GM21381 (cell line): ENCODE data around the gene RPGRIP1.
"Not testable (repeated sequence)": the region's sequence is repeated elsewhere in the genome, so short reads cannot be mapped to it uniquely, and the experiment has no call there.

ENCODE experiments used
- ATAC-seq: cut with Tn5 transposase; IDR thresholded peaks from one replicate; pipeline ENCODE4 v1.9.1; 2021; ENCODE audit warnings: mild to moderate bottlenecking, moderate library complexity; ENCODE audit not compliant: unreplicated experiment

RPGRIP1 gene

DNA sequence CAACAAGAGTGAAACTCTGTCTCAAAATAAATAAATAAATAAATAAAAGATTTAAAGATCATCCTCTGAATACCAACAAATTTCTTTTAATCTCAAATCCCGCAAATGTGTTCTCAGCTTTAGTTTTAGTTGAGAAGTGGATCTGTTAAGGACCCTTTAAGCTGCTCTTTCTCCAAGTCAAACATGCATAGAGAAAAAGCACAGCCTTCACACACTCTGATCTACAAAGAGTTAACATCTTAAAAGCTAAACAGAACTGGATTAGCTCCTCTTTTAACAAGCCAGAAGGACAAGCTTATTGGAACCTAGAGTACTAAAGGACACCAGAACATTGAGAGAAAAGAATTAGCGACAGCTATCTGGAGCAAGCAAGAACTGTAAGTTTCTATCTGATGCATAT lies at the start of gene RPGRIP1:
Gene RPGRIP1, plus strand, starts transcription at position 301 of the 400 bp plus-strand sequence. CDS start 7,894 bp downstream, outside the sequence.
- ATAC-seq = no peak

DNA sequence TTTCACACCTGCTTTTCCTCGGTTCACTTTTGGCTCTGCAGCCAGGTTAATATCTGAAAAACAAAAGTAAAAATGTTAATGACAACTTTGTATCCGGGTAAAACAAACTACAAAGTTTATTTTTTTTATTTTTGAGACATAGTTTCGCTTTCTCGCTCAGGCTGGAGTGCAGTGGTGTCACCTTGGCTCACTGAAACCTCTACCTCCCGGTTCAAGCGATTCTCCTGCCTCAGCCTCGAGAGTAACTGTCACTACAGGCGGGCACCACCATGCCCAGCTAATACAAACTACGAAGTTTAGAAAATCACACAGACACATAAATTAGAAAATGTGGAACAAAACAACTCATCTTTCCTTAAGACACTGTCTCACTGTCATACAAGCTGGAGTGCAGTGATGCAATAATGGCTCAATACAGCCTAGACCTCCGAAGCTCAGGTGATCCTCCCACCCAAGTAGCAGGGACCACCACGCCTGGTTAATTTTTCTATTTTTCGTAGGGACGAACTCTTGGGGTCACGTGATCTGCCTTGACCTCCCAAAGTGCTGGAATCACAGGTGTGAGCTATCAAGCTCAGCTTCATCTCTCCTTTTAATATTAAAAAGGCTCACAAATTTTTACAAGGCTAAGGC lies 48.7 kb upstream of the RPGRIP1 start:
- no peak for ATAC-seq

DNA sequence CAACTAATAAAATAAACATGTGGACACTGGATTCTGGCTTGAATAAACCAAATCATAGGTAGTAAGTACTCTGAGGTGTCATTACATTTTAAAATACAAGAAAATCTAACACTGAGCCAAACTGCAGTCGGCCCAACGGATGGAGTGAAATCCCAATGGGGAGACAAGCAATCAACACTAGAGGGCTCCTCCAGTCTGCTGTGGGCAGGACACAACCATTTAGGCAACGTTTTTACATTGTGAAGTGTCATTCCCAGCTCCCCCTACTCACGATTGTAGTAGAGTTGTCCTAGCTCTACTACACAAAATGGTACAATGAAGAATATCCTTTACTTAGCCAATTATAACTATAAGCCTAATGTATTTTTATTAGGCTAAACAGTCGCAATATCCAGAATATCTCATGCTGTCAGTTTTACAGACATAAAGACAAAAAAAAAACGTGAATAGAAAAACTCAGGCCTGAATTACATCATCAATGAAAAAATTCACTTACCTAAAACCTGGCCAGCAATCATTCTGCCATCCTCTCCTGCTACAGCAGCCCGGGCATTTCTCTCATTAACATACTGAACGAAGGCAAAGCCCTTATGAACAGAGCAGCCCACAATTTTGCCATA lies 46.3 kb upstream of the RPGRIP1 start:
- no peak for ATAC-seq

GRCh38 chr14:21234112-21234511 lies 45.8 kb upstream of the RPGRIP1 start:
- no peak for ATAC-seq

DNA sequence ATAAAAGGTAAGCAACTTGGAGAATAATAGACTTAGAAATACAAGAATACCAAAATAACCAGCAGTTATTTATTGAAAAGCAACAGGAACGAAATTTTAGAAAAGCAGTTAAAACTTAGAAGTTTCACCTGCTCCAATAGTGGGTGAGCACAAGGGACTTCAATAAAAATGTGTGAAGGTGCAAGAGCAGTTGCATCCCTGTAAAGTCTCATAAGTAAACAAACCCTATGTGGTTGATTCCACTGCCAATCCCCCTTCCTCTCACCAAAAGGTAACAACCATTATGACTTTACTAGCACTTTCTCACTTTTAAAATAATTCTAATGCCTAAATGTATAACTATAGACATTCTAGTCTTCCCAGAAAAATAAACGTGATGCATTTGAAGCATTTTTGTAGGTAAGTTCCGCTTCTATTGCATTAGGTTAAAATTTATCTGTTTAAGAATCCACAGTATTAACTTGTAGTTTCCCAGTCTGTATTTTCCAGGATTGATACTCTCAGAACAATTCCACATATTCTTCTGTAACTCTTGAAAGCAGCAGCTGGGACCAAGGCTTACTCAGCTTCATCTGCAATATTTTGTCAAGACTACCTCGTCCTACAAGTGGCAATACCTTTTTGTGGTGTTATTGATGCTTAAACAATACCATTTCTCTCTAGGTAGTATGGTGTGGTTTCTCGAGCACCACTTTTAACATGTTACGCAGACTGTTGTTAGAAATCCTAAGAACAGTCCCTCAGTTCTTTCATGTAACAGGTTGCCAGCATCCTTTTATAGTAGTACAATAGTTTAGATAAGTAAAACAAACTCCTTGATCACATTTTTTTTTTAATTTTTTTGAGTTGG lies 42.7 kb upstream of the RPGRIP1 start:
- no peak for ATAC-seq

GRCh38 chr14:21238823-21239518 lies 40.9 kb upstream of the RPGRIP1 start:
- no peak for ATAC-seq

DNA sequence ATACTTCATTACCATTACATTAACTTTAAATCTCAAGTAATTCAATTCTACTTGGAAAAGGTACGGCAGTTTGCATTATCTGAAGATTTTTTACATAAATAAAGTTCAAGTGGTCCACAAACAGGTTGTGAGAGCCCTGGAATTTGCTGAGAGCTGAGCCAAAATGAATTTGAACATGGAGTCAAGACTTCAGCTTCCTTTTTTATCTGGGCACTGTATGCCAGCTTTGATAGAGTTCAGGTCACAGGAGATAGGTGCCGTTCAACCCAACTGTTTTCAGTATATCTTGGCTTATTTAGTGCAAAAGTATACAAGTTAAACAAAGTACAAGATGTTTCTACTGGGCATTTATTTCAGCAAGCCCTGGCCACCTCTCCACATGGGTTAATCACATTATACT lies 39.5 kb upstream of the RPGRIP1 start:
- no peak for ATAC-seq

DNA sequence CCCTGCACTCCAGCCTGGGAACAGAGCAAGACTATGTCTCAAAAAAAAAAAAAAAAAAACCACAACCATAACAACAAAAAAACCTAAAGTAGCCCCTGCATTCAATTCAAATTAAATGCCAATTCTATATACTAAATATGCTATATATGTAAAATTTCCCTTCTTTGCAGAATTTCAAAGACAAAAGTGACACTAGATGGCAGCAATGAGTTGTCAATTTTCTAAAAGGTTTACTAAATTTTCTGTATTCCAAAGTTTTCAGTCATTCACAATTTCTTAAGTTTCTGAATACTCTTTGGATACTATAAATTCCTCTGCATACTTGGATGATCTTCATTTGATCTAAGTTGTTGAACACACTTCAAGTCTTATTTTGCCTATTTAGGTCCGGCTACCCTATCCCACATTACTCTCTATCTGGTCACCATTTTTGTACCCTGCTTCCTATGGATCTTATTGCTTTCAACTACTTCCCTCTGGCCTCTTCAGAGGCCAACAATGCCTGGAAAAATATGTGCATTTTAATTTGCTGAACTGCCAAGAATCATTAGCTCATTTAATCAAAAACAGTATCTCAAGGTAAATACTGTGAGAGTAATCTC lies 38.6 kb upstream of the RPGRIP1 start:
- ATAC-seq = no peak

GRCh38 chr14:21244544-21244943 lies 35.3 kb upstream of the RPGRIP1 start:
- no peak for ATAC-seq

DNA sequence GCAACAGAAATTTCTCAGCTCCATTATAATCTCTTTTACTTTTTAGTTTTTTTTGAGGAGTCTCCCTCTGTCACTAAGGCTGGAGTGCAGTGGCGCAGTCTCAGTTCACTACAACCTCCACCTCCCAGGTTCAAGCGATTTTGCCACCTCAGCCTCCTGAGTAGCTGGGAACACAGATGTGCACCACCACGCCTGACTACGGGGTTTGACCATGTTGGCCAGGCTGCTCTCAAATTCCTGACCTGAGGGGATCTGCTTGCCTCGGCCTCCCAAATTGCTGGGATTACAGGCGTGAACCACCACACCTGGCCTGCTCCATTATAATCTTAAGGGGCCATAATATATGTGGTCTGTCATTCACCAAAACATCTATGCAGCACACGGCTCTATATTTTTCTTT lies 34.1 kb upstream of the RPGRIP1 start:
- ATAC-seq = no peak

DNA sequence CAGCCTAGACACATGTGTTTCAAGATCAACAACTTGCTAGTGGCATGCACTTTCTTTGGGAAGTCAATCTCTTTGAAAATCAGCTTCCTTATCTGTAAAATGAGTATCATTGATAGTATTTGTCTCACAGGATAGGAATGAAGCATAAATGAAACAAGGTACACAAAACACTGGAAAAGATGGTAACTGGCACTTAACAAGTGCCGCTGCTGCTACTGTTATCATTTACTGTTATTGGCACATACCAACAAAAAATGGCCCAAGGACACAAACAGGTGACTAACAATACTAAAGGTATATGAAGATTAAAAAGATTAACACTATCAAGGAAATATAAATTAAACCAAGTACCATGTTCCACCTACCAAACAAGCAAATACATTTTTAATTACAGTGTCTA lies 31.5 kb upstream of the RPGRIP1 start:
- ATAC-seq = no peak

DNA sequence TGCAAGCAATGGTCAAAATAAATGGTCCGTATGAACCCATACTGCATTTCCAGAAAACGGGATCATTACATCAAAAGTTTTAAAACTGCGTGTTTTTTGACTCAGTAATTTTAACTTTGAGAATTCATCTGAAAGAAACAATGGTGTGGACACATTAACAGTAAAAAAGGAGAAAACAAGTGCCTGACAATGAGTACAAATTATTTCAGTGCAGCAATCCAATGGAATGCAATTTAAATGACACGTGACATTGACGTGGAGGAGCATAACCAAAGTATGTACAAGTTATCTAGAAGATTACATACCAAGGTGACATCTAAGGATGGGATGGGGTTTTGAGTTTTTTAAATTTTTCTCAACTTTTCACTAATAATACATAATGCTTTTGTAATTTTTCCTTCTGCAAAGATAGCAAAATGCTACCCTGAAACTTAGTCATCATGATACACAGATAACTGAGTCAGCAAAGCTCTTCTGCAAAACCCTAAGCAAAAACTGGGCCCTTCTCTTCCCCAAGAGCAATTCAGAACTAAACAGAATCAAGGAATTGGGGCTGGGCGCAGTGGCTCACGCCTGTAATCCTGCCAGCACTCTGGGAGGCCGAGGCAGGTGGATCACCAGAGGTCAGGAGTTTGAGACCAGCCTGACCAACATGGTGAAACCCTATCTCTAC lies 31.0 kb upstream of the RPGRIP1 start:
- ATAC-seq = no peak

- ATAC-seq = no peak
Measured at GRCh38 chr14:21251215-21251614, 28.7 kb upstream of the RPGRIP1 start.

DNA sequence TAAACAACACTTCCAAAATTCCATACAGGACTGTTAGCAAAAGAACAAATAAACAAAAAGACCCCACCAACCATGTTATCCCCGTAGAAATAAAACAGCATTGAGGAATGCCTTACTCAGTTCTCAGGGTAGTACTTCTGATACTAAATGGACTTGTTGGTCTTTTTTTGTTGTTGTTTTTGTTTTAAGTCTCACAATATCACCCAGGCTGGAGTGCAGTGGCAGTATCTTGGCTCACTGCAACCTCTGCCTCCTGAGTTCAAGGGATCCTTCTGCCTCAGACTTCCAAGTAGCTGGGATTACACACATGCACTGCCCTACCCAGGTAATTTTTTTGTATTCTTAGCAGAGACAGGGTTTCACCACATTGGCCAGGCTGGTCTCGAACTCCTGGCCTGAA lies 27.7 kb upstream of the RPGRIP1 start:
- no peak for ATAC-seq

- no peak for ATAC-seq
Measured at GRCh38 chr14:21255385-21256101, 24.3 kb upstream of the RPGRIP1 start.

GRCh38 chr14:21256102-21256447 lies 23.8 kb upstream of the RPGRIP1 start:
- ATAC-seq = not testable (repeated sequence)

GRCh38 chr14:21256539-21257393 lies 23.1 kb upstream of the RPGRIP1 start:
- no peak for ATAC-seq

DNA sequence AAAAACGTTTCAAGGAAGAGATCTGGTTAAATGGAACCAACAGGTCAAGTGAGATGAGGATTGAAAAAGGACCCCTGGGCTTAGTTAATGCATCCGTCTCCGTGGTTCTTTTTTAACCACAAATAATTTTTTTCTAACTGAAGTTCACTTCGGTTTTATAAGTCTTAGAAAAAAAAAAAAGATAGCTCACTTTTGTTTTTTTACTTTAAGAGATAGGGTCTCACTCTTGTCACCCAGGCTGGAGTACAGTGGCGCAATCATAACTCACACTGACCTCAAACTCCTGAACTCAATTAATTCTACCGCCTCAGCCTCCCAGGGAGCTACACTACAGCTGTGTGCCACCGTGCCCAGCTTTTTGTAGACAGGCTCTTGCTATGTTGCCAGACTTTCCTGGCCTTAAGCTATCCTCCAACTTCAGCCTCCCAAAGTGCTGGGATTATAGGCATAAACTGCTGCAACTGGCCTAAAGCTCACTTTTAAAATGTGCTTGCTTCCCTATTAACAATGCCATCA lies 22.4 kb upstream of the RPGRIP1 start:
- ATAC-seq = no peak
